Measurements from ENCODE around the gene REEP2. TPM values are rescaled to one million over a fixed set of nuclear protein-coding genes. Genes with fewer than 3 reads are reported as not detected.

The REEP2 gene
- total RNA-seq, 4 donors from 2014 or later, result 1.2 to 7.4 (median 3.4) TPM

DNA sequence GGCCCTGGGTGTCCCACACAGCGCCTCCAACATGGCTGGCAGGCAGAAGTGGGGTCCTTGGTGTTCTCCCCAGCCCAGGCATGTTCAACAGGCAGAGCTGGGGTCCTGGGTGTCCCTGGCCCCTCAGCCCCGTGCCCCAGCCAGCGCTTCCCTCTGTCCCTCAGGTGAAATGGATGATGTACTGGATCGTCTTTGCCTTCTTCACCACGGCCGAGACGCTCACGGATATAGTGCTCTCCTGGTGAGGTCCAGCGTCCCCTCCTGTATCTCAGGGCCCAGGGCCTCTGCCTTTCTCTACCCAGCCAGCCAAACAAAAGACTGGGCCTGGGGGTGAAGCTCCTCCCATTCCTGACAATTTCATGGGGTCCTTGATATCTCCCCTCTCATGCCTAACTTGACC, 2.4 kb downstream of the REEP2 start:
- Histone ChIP-seq H3K36me3 (peaks cover 0 to 5% of the 10 kb centered on the region in 2 donors), H3K4me3 (no peak overlapping the region), H3K27me3 (no peaks in the 10 kb centered on the region), H3K27ac (no peak overlapping the region), H3K9me3 (no peaks in the 10 kb centered on the region), H3K4me1 (peaks cover 11 to 14% of the 10 kb centered on the region in 2 donors)
- ATAC-seq (no peak), DNase-seq (no peak)
- intact Hi-C loops (cut with DNase I; ENCODE audit: low total_unique reads) (no loop called here), in situ Hi-C loops (cut with MboI; ENCODE audit: low sequenced_read_pairs in 4 of 4) (loop anchor here in 1 of 4 donors (10.0 kb wide), 1 partner anchor 64 kb away; no protein-coding TSS in a partner anchor)
- TF ChIP-seq, protein P1, sequence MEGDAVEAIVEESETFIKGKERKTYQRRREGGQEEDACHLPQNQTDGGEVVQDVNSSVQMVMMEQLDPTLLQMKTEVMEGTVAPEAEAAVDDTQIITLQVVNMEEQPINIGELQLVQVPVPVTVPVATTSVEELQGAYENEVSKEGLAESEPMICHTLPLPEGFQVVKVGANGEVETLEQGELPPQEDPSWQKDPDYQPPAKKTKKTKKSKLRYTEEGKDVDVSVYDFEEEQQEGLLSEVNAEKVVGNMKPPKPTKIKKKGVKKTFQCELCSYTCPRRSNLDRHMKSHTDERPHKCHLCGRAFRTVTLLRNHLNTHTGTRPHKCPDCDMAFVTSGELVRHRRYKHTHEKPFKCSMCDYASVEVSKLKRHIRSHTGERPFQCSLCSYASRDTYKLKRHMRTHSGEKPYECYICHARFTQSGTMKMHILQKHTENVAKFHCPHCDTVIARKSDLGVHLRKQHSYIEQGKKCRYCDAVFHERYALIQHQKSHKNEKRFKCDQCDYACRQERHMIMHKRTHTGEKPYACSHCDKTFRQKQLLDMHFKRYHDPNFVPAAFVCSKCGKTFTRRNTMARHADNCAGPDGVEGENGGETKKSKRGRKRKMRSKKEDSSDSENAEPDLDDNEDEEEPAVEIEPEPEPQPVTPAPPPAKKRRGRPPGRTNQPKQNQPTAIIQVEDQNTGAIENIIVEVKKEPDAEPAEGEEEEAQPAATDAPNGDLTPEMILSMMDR (IDR thresholded peaks at IDR 0.05 in 4 of 5, conservative IDR thresholded peaks at IDR 0.05 in 1 of 5), result no peak
- TF ChIP-seq POLR2A (IDR thresholded peaks at IDR 0.05), result no peak

GRCh38 chr5:138444078-138444773, 5.4 kb downstream of the REEP2 start:
- Histone ChIP-seq H3K36me3 (no peaks in the 10 kb centered on the region), H3K9me3 (no peaks in the 10 kb centered on the region), H3K27ac (no peak overlapping the region), H3K27me3 (no peaks in the 10 kb centered on the region), H3K4me3 (no peak overlapping the region), H3K4me1 (peaks cover 3% of the 10 kb centered on the region in 2 donors)
- DNase-seq (no peak), ATAC-seq (no peak)
- intact Hi-C loops (cut with DNase I; ENCODE audit: low total_unique reads), result no loop called here
- no peak for TF ChIP-seq POLR2A (IDR thresholded peaks at IDR 0.05)
- TF ChIP-seq, protein P1 (IDR thresholded peaks at IDR 0.05 in 4 of 5, conservative IDR thresholded peaks at IDR 0.05 in 1 of 5), result no peak
- in situ Hi-C loops (cut with MboI; ENCODE audit: low sequenced_read_pairs in 4 of 4), result loop anchor here in 1 of 4 donors (10.0 kb wide), 1 partner anchor 61 kb away; no protein-coding TSS in a partner anchor

GRCh38 chr5:138444774-138445546, 6.1 kb downstream of the REEP2 start:
- in situ Hi-C loops (cut with MboI; ENCODE audit: low sequenced_read_pairs in 4 of 4) (loop anchor here in 2 of 4 donors (5.0 to 10.0 kb wide), 2 partner anchors 57 to 60 kb away; no protein-coding TSS in a partner anchor), intact Hi-C loops (cut with DNase I; ENCODE audit: low total_unique reads) (no loop called here)
- TF ChIP-seq POLR2A (IDR thresholded peaks at IDR 0.05), result no peak
- TF ChIP-seq, protein P1 (IDR thresholded peaks at IDR 0.05 in 4 of 5, conservative IDR thresholded peaks at IDR 0.05 in 1 of 5), result no peak
- no peak for DNase-seq
- Histone ChIP-seq H3K9me3 (no peaks in the 10 kb centered on the region), H3K27ac (no peak overlapping the region), H3K4me1 (peaks cover 0 to 5% of the 10 kb centered on the region in 2 donors), H3K27me3 (no peaks in the 10 kb centered on the region), H3K4me3 (no peak overlapping the region), H3K36me3 (no peaks in the 10 kb centered on the region)
- ATAC-seq, result no peak

- H3K36me3 ChIP-seq, result no peaks in the 10 kb centered on the region
- TF ChIP-seq POLR2A (IDR thresholded peaks at IDR 0.05), result no peak
- TF ChIP-seq, protein P1 (IDR thresholded peaks at IDR 0.05 in 4 of 5, conservative IDR thresholded peaks at IDR 0.05 in 1 of 5), result no peak
- no peaks in the 10 kb centered on the region for H3K27me3 ChIP-seq
- H3K4me1 ChIP-seq, result peaks cover 0 to 7% of the 10 kb centered on the region in 2 donors
- in situ Hi-C loops (cut with MboI; ENCODE audit: low sequenced_read_pairs in 4 of 4) (loop anchor here in 2 of 4 donors (5.0 to 10.0 kb wide), 2 partner anchors 57 to 59 kb away; no protein-coding TSS in a partner anchor), intact Hi-C loops (cut with DNase I; ENCODE audit: low total_unique reads) (no loop called here)
- H3K9me3 ChIP-seq, result no peaks in the 10 kb centered on the region
- H3K4me3 ChIP-seq, result no peak overlapping the region
- DNase-seq (no peak), ATAC-seq (no peak)
- H3K27ac ChIP-seq, result no peak overlapping the region
These were observed 6.9 kb downstream of the REEP2 start for GRCh38 chr5:138445547-138446271.
